GM12878 (cell line): ENCODE data around the gene MROH2A. TPM values are rescaled to one million over a fixed set of nuclear protein-coding genes. Genes with fewer than 3 reads are reported as not detected.

Experiments
- ATAC-seq: fragments of 200-7000 bp; cut with Tn5 transposase; 3 replicates; pipeline ENCODE4 v1.9.1; 2020; ENCODE audit warnings: mild to moderate bottlenecking, moderate library complexity
- BruUV-seq: library from RNA; stranded (reverse); fragments of 400-500 nt; replicated peaks from 2 replicates; lab custom pipeline; 2021; lab: Mats Ljungman, UMichigan
- CTCF ChIA-PET: fragments of 300-600 bp; sonication (Branson Sonifier 250); formaldehyde crosslinking; extraction: SDS; loops from one replicate; lab custom pipeline; 2021; ENCODE audit warnings: inconsistent platforms; lab: Yijun Ruan, JAX
- POLR2A ChIA-PET: fragments of 350-600 bp; formaldehyde crosslinking; extraction: SDS; loops from one replicate; lab custom pipeline; 2021; ENCODE audit warnings: inconsistent platforms; lab: Charles Lee
- RAD21 ChIA-PET: fragments of 300-600 bp; sonication (Branson Sonifier 250); formaldehyde crosslinking; loops from one replicate; lab custom pipeline; 2023; ENCODE audit warnings: antibody characterized with exemption; ENCODE audit not compliant: unreplicated experiment; lab: Charles Lee
- SMC1A ChIA-PET: fragments of 300-600 bp; sonication (Branson Sonifier 250); formaldehyde crosslinking; loops from one replicate; lab custom pipeline; 2023; ENCODE audit not compliant: unreplicated experiment, uncharacterized antibody; lab: Charles Lee
- DNase-seq: peaks from one replicate; pipeline ENCODE4 v3.0.0-alpha.2; 2011; ENCODE audit warnings: low read depth, low spot score
- FAIRE-seq: peaks from 3 replicates; lab custom pipeline; 2011; peaks lifted over from hg19 to GRCh38; lab: Jason Lieb, UNC
- H2AFZ ChIP-seq: 2 replicates; pipeline ENCODE4 v1.6.0; 2011; ENCODE audit warnings: low read depth, low read length, control low read depth; ENCODE audit not compliant: control insufficient read depth
- H3K27ac ChIP-seq: 2 replicates; pipeline ENCODE4 v1.5.1; 2011; ENCODE audit warnings: control low read depth; ENCODE audit not compliant: control insufficient read depth, insufficient read depth
- H3K27me3 ChIP-seq, 2 experiments: replicated peaks in 1 of 2; 2 replicates each; pipeline versions ENCODE4 v1.6.0 to v1.6.1; 2011; ENCODE audit warnings: low read length in 1 of 2; ENCODE audit not compliant: control insufficient read depth in 2 of 2, insufficient read depth in 2 of 2
- H3K36me3 ChIP-seq, 2 experiments: 2 replicates each; pipeline ENCODE4 v1.5.1; 2011; ENCODE audit warnings: low read length in 1 of 2; ENCODE audit not compliant: control insufficient read depth in 2 of 2, insufficient read depth in 2 of 2
- H3K4me1 ChIP-seq: 2 replicates; pipeline ENCODE4 v1.6.1; 2011; ENCODE audit warnings: mild to moderate bottlenecking, low read length, moderate library complexity, mixed read lengths; ENCODE audit not compliant: control insufficient read depth, insufficient read depth
- H3K4me2 ChIP-seq: 2 replicates; pipeline ENCODE4 v1.6.0; 2011; ENCODE audit warnings: control low read depth; ENCODE audit not compliant: control insufficient read depth, insufficient read depth
- H3K4me3 ChIP-seq: fragments of 200-600 bp; sonication (generic); 2 replicates; pipeline ENCODE4 v1.5.1; 2016
- H3K79me2 ChIP-seq: 2 replicates; pipeline ENCODE4 v1.6.0; 2011; ENCODE audit warnings: low read length; ENCODE audit not compliant: control insufficient read depth, insufficient read depth
- H3K9ac ChIP-seq: 2 replicates; pipeline ENCODE4 v1.8.0; 2011; ENCODE audit warnings: low read length, control low read depth, mixed read lengths; ENCODE audit not compliant: control insufficient read depth, insufficient read depth
- H3K9me3 ChIP-seq: replicated peaks from 3 replicates; pipeline ENCODE4 v1.5.1; 2011; ENCODE audit warnings: mild to moderate bottlenecking, low read length; ENCODE audit not compliant: control insufficient read depth, insufficient read depth
- H4K20me1 ChIP-seq: 2 replicates; pipeline ENCODE4 v1.6.0; 2011; ENCODE audit not compliant: control insufficient read depth, insufficient read depth
- CUX1 ChIP-seq: IDR thresholded peaks from 2 replicates; pipeline ENCODE4 v1.6.1; 2012; ENCODE audit warnings: improper control_type of control experiment, low read depth, low read length; ENCODE audit not compliant: insufficient replicate concordance
- FOXK2 ChIP-seq: fragments of 450-650 bp; IDR thresholded peaks from 2 replicates; pipeline ENCODE4 v1.6.1; 2017; ENCODE audit warnings: mild to moderate bottlenecking, moderate library complexity
- IKZF2 ChIP-seq, 2 experiments: fragments of 450-650 bp; IDR thresholded peaks; 2 replicates each; pipeline ENCODE4 v1.6.1; 2017; ENCODE audit warnings: mild to moderate bottlenecking in 2 of 2, moderate library complexity in 2 of 2
- NR2C2 ChIP-seq: IDR thresholded peaks from 2 replicates; pipeline ENCODE4 v1.6.1; 2011; ENCODE audit warnings: borderline replicate concordance, low read depth; ENCODE audit not compliant: control insufficient read depth, insufficient read length
- NRF1 ChIP-seq: conservative IDR thresholded peaks from 2 replicates; pipeline ENCODE4 v1.6.1; 2011; ENCODE audit warnings: mild to moderate bottlenecking, low read depth, low read length, improper control_type of control experiment
- POLR2AphosphoS2 ChIP-seq: IDR thresholded peaks from 2 replicates; pipeline ENCODE4 v1.6.1; 2011; ENCODE audit warnings: low read depth, mild to moderate bottlenecking, low read length, improper control_type of control experiment, moderate library complexity
- POU2F2 ChIP-seq: IDR thresholded peaks from 3 replicates; pipeline ENCODE4 v1.6.1; 2011; ENCODE audit warnings: low read depth, mild to moderate bottlenecking, low read length, borderline replicate concordance
- RCOR1 ChIP-seq: conservative IDR thresholded peaks from 2 replicates; pipeline ENCODE4 v1.6.1; 2012; ENCODE audit warnings: low read depth, low read length, improper control_type of control experiment
- REST ChIP-seq: IDR thresholded peaks from 2 replicates; pipeline ENCODE4 v1.6.1; 2012; ENCODE audit warnings: mild to moderate bottlenecking, low read depth, low read length
- STAT1 ChIP-seq: fragments of 450-650 bp; conservative IDR thresholded peaks from 2 replicates; pipeline ENCODE4 v1.6.1; 2014; ENCODE audit warnings: antibody characterized with exemption, mild to moderate bottlenecking
- WGBS: methylation state at CpG from one replicate; pipeline ENCODE4 v1.1.6; 2016; ENCODE audit warnings: low lambda C conversion rate; ENCODE audit not compliant: insufficient replicate concordance, insufficient coverage; ENCODE audit errors: missing lambda C conversion rate; 5-methylcytosine and 5-hydroxymethylcytosine counted together
- in situ Hi-C: fragments of 300-500 bp; cut with MboI; formaldehyde crosslinking; loops from 9 replicates; pipeline ENCODE4 v1.14.3; 2018; ENCODE audit warnings: mixed read lengths
- intact Hi-C: fragments of 100-400 bp; cut with micrococcal nuclease; formaldehyde crosslinking; loops from one replicate; pipeline ENCODE4 v1.14.2; 2022; ENCODE audit not compliant: unreplicated experiment
- polyA plus RNA-seq, 11 experiments: library from polyadenylated mRNA; depleted of rRNA in 4 of 11; unstranded in 6 of 11; stranded (reverse) in 5 of 11; fragments of >200 nt; fragmentation: Nextera tagmentation in 4 of 11; fragmentation: Illumina TruSeq in 1 of 11; extraction: Ambion mirVana in 4 of 11; extraction: Trizol in 1 of 11; gene quantifications; 1 replicate in 1 of 11; 2 replicates in 10 of 11; pipeline versions ENCODE4 v1.2.1 to v1.2.3, GENCODE V29; 2011 to 2016; ENCODE audit warnings: inconsistent platforms in 2 of 11, missing spikeins in 2 of 11, low read depth in 1 of 11
- total RNA-seq, 4 experiments: library from RNA; depleted of rRNA in 3 of 4; stranded (reverse); fragments of >200 nt in 3 of 4; fragmentation: Illumina TruSeq in 1 of 4; extraction: Trizol in 1 of 4; gene quantifications; 2 replicates each; pipeline versions ENCODE4 v1.2.1 to v1.2.3, GENCODE V29; 2013 to 2021

The MROH2A gene
- total and polyA plus RNA-seq, 10 of the 15 experiments (the other 5 are each of a cell fraction or from before 2014, with no cell fraction given): not detected

DNA sequence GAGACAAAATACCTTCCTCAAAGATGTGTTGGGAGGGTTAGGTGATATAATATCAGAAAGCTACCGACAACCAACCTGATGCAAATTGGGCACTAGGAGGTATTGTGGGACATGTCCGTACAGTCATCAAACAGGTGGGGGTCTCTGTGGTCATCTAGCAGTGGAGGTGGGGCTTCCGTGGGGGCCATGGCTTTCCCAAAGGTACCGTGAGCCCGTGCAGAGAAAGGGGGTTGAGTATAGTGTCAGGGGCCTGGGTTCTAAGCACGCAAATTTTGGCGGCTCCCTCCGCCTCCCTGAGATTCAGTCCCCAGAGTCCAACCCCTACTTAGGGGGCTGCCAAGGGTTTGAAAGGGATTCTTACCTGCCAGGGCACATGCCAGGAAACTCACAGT lies 43.6 kb downstream of the MROH2A start (continued):
- TF ChIP-seq FOXK2 (no peak), POU2F2 (no peak), CUX1 (no peak)
- TF ChIP-seq, all 136 proteins: peak for 0

- Histone ChIP-seq H3K79me2 (no peaks in the 10 kb centered on the region), H3K9ac (no peak overlapping the region), H3K4me3 (no peak overlapping the region), H3K27me3 (no peaks in the 10 kb centered on the region; a peak in 3 of 4 replicates), H4K20me1 (no peaks in the 10 kb centered on the region), H3K4me2 (no peak overlapping the region), H2AFZ (no peak overlapping the region), H3K9me3 (no peaks in the 10 kb centered on the region), H3K36me3 (no peaks in the 10 kb centered on the region), H3K4me1 (no peaks in the 10 kb centered on the region), H3K27ac (no peak overlapping the region)
- ChIA-PET SMC1A (no interaction called here), CTCF (no interaction called here), RAD21 (no interaction called here), POLR2A (no interaction called here)
- in situ Hi-C loops: no loop called here
- ATAC-seq (no peak), FAIRE-seq (no peak), DNase-seq (no peak)
- 60% methylated on average over 21 of the region's 21 CpGs for WGBS
- no TSS peak for BruUV-seq
- intact Hi-C loops: no loop called here
- TF ChIP-seq STAT1 (no peak), NRF1 (no peak), POLR2AphosphoS2 (no peak), REST (no peak), RCOR1 (no peak), NR2C2 (no peak), IKZF2 (IDR thresholded peaks at IDR 0.05) (no peak)
These were observed 44.1 kb downstream of the MROH2A start for GRCh38 chr2:233822101-233822771.
